ENCODE results near the gene GALNT1.

The GALNT1 gene

GRCh38 chr18:35593859-35594258 lies 12.3 kb downstream of the GALNT1 start:
- TF ChIP-seq CTCF (IDR thresholded peaks at IDR 0.05; ENCODE audit: low read depth, low read length, missing control alignments): no peak
- DNase-seq (ENCODE audit: low read depth): no peak
- H3K4me3 ChIP-seq (ENCODE audit: low read depth, low read length): no peak overlapping the region

GRCh38 chr18:35597758-35598157 lies 16.2 kb downstream of the GALNT1 start:
- no peak overlapping the region for H3K4me3 ChIP-seq (ENCODE audit: low read depth, low read length)
- TF ChIP-seq CTCF (IDR thresholded peaks at IDR 0.05; ENCODE audit: low read depth, low read length, missing control alignments): no peak
- no peak for DNase-seq (ENCODE audit: low read depth)

- H3K4me3 ChIP-seq (ENCODE audit: low read depth, low read length): no peak overlapping the region
- DNase-seq (ENCODE audit: low read depth): no peak
- no peak for TF ChIP-seq CTCF (IDR thresholded peaks at IDR 0.05; ENCODE audit: low read depth, low read length, missing control alignments)
Observed at GRCh38 chr18:35602193-35602820, 20.8 kb downstream of the GALNT1 start.

GRCh38 chr18:35603008-35603407 lies 21.5 kb downstream of the GALNT1 start:
- no peak overlapping the region for H3K4me3 ChIP-seq (ENCODE audit: low read depth, low read length)
- no peak for DNase-seq (ENCODE audit: low read depth)
- no peak for TF ChIP-seq CTCF (IDR thresholded peaks at IDR 0.05; ENCODE audit: low read depth, low read length, missing control alignments)

- TF ChIP-seq CTCF (IDR thresholded peaks at IDR 0.05; ENCODE audit: low read depth, low read length, missing control alignments): no peak
- no peak overlapping the region for H3K4me3 ChIP-seq (ENCODE audit: low read depth, low read length)
- DNase-seq (ENCODE audit: low read depth): no peak
Observed at GRCh38 chr18:35603528-35603927, 22.0 kb downstream of the GALNT1 start.

GRCh38 chr18:35604369-35604768 lies 22.8 kb downstream of the GALNT1 start:
- DNase-seq (ENCODE audit: low read depth): no peak
- no peak for TF ChIP-seq CTCF (IDR thresholded peaks at IDR 0.05; ENCODE audit: low read depth, low read length, missing control alignments)
- no peak overlapping the region for H3K4me3 ChIP-seq (ENCODE audit: low read depth, low read length)

- H3K4me3 ChIP-seq (ENCODE audit: low read depth, low read length): no peak overlapping the region
- no peak for DNase-seq (ENCODE audit: low read depth)
- no peak for TF ChIP-seq CTCF (IDR thresholded peaks at IDR 0.05; ENCODE audit: low read depth, low read length, missing control alignments)
Observed at GRCh38 chr18:35605686-35606417, 24.3 kb downstream of the GALNT1 start.

Data from GM12864 (cell line).